ENCODE measurements around the gene TTLL3. TPM values are rescaled to one million over a fixed set of nuclear protein-coding genes. Genes with fewer than 3 reads are reported as not detected.
"Not testable (repeated sequence)": the region's sequence is repeated elsewhere in the genome, so short reads cannot be mapped to it uniquely, and the experiment has no call there.

The TTLL3 gene
- total and polyA plus RNA-seq, 2 of the 8 experiments (the other 6 are each of a cell fraction or from before 2014, with no cell fraction given) = 5.9 to 8.9 TPM

- 60% methylated on average over 4 of the region's 4 CpGs; no CpG with 5 or more reads in 1 of the 2 experiments for WGBS, 2 experiments (ENCODE audit: extremely low coverage in 1 of 2, insufficient coverage in 1 of 2, insufficient read length in 1 of 2, insufficient replicate concordance in 2 of 2, low coverage in 1 of 2, low lambda C conversion rate in 2 of 2, missing lambda C conversion rate in 1 of 2)
- not testable (repeated sequence) for FAIRE-seq
Observed at GRCh38 chr3:9848860-9849259, 38.8 kb downstream of the TTLL3 start.

More at GRCh38 chr3:9848860-9849259, 38.8 kb downstream of the TTLL3 start:
- H2BK120ac ChIP-seq (replicated peaks; ENCODE audit: low read depth, low read length); H3K27ac ChIP-seq (ENCODE audit: low read depth, low read length); H3K27me3 ChIP-seq (replicated peaks in 1 of 4; ENCODE audit: control insufficient read depth in 3 of 4, extremely low read depth in 1 of 4, insufficient read depth in 3 of 4, low read length in 3 of 4); H2BK5ac ChIP-seq (ENCODE audit: low read depth, low read length); H2BK15ac ChIP-seq (ENCODE audit: low read length); H3K9me3 ChIP-seq (ENCODE audit: insufficient read depth in 2 of 2, low read depth in 1 of 2, low read length in 1 of 2); H3K18ac ChIP-seq (ENCODE audit: extremely low read depth, low read length); H3K4ac ChIP-seq (replicated peaks; ENCODE audit: insufficient read length, low read depth, low read length); H4K20me1 ChIP-seq (replicated peaks in 1 of 2; ENCODE audit: control insufficient read depth in 1 of 2, insufficient read depth in 2 of 2, low read length in 2 of 2); H3K23me2 ChIP-seq (ENCODE audit: low read depth, low read length); H3K79me2 ChIP-seq (ENCODE audit: control insufficient read depth in 1 of 2, insufficient read depth in 2 of 2, low read length in 2 of 2); H3K9ac ChIP-seq (replicated peaks in 1 of 4; ENCODE audit: extremely low read depth in 1 of 4, low read depth in 3 of 4, low read length in 3 of 4); H3K79me1 ChIP-seq (ENCODE audit: low read depth, low read length); H2AK5ac ChIP-seq (ENCODE audit: low read depth, low read length); H3K4me3 ChIP-seq (ENCODE audit: extremely low read depth in 1 of 4, insufficient read depth in 2 of 4, low read depth in 3 of 4, low read length in 4 of 4); H3K4me1 ChIP-seq (replicated peaks in 1 of 4; ENCODE audit: control insufficient read depth in 3 of 4, insufficient read depth in 4 of 4, low read length in 3 of 4); H2BK20ac ChIP-seq (ENCODE audit: low read length); H2BK12ac ChIP-seq (ENCODE audit: low read depth, low read length); H3K23ac ChIP-seq (ENCODE audit: insufficient read length); POLR2A ChIA-PET (ENCODE audit: partially characterized antibody); H3K36me3 ChIP-seq (ENCODE audit: control insufficient read depth in 2 of 4, insufficient read depth in 4 of 4, low read length in 3 of 4); H4K8ac ChIP-seq (ENCODE audit: extremely low read depth, insufficient read depth, low read length); H4K5ac ChIP-seq (ENCODE audit: insufficient read length, low read depth, low read length); H3K4me2 ChIP-seq (ENCODE audit: insufficient read depth in 1 of 2, low read depth in 2 of 2, low read length in 2 of 2); H3K56ac ChIP-seq (replicated peaks; ENCODE audit: insufficient read length, low read depth, low read length); H2AFZ ChIP-seq (ENCODE audit: low read length); H3K14ac ChIP-seq (ENCODE audit: insufficient read length); DNase-seq (ENCODE audit: low read depth in 1 of 2, low spot score in 2 of 2); H4K91ac ChIP-seq (replicated peaks; ENCODE audit: insufficient read length, low read length): not testable (repeated sequence)
- CTCF ChIA-PET (ENCODE audit: partially characterized antibody) = interaction anchor here (0.6 to 2.1 kb wide), 18 partner anchors 8 to 105 kb away, joined by 3 to 6 read pairs (median 4); partner anchors contain the start of gene CRELD1
- TF ChIP-seq RAD21 (IDR thresholded peaks at IDR 0.05 in 1 of 2, conservative IDR thresholded peaks at IDR 0.05 in 1 of 2; ENCODE audit: low read depth in 2 of 2, low read length in 2 of 2) = peak; percentile 25 to 35; a peak in 3 of 4 replicates
- TF ChIP-seq, protein P1, sequence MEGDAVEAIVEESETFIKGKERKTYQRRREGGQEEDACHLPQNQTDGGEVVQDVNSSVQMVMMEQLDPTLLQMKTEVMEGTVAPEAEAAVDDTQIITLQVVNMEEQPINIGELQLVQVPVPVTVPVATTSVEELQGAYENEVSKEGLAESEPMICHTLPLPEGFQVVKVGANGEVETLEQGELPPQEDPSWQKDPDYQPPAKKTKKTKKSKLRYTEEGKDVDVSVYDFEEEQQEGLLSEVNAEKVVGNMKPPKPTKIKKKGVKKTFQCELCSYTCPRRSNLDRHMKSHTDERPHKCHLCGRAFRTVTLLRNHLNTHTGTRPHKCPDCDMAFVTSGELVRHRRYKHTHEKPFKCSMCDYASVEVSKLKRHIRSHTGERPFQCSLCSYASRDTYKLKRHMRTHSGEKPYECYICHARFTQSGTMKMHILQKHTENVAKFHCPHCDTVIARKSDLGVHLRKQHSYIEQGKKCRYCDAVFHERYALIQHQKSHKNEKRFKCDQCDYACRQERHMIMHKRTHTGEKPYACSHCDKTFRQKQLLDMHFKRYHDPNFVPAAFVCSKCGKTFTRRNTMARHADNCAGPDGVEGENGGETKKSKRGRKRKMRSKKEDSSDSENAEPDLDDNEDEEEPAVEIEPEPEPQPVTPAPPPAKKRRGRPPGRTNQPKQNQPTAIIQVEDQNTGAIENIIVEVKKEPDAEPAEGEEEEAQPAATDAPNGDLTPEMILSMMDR (IDR thresholded peaks at IDR 0.05; ENCODE audit: control extremely low read depth in 1 of 3, insufficient read depth in 1 of 3, low read depth in 1 of 3, low read length in 3 of 3) = peak in 2 of 3 experiments; percentile 15 to 34; a peak in 2 of 4 replicates

Measured in H1 (cell line).